ENCODE data around the gene EXOC4.

DNA sequence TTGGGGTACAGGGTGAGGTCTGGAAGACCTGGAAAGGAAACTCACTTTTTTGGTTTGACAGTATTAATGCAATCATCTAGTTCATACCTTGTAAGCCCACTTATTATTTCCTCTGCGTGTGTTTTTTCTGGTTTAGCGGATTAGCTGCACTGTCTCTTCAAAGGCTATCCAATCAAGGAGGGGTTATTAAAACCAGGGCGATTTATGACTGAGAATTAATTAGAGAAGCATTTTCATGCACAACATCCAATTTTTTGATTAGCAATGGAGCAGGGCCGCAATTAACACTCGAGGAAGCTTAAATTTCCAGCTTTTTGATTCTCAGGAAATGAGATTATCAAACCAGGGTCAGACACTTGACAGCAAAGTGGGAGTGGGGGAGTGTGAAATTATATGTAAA is 248.9 kb downstream of the EXOC4 start:
- TF ChIP-seq, protein P1, sequence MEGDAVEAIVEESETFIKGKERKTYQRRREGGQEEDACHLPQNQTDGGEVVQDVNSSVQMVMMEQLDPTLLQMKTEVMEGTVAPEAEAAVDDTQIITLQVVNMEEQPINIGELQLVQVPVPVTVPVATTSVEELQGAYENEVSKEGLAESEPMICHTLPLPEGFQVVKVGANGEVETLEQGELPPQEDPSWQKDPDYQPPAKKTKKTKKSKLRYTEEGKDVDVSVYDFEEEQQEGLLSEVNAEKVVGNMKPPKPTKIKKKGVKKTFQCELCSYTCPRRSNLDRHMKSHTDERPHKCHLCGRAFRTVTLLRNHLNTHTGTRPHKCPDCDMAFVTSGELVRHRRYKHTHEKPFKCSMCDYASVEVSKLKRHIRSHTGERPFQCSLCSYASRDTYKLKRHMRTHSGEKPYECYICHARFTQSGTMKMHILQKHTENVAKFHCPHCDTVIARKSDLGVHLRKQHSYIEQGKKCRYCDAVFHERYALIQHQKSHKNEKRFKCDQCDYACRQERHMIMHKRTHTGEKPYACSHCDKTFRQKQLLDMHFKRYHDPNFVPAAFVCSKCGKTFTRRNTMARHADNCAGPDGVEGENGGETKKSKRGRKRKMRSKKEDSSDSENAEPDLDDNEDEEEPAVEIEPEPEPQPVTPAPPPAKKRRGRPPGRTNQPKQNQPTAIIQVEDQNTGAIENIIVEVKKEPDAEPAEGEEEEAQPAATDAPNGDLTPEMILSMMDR (IDR thresholded peaks at IDR 0.05) = no peak
- TF ChIP-seq POLR2A (IDR thresholded peaks at IDR 0.05) = no peak
